ENCODE measurements around the gene TLE3.

DNA sequence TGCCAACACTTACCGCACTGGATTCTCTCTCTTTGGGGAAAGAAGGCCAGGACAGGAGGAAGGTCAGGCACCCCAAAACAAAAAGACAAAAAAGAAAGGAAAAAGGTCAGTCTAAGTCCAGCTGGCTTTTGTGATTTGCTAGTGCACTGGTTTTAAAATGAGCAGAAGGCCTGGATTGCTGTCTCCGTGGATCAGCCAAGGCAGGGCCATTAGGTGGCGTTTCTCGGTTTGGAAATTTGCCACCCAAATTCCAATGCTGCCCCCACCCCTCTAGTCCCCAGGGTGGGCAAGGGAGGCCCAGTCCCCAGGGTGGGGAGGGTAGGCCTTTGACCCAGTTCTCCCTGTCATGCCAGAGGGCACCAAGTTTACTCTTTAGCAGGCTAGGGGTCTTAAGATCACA, 33.3 kb downstream of the TLE3 start:
- TF ChIP-seq CTCF (IDR thresholded peaks at IDR 0.05) = no peak
- TF ChIP-seq POLR2A (IDR thresholded peaks at IDR 0.05) = no peak

Measured in Peyer's patch (tissue), 4 donors.